Activated CD8-positive, alpha-beta memory T cell treated with anti-CD3 and anti-CD28 coated beads, Interleukin-2, amount 50 U/mL, for 1 hour (primary cell): Measurements from ENCODE around the gene POLD2.
"Not testable (repeated sequence)": the region's sequence is repeated elsewhere in the genome, so short reads cannot be mapped to it uniquely, and the experiment has no call there.

Experiments used
- DNase-seq: peaks from one replicate; pipeline ENCODE4 v3.0.0-alpha.2; 2020; ENCODE audit errors: extremely low read depth

POLD2 gene

DNA sequence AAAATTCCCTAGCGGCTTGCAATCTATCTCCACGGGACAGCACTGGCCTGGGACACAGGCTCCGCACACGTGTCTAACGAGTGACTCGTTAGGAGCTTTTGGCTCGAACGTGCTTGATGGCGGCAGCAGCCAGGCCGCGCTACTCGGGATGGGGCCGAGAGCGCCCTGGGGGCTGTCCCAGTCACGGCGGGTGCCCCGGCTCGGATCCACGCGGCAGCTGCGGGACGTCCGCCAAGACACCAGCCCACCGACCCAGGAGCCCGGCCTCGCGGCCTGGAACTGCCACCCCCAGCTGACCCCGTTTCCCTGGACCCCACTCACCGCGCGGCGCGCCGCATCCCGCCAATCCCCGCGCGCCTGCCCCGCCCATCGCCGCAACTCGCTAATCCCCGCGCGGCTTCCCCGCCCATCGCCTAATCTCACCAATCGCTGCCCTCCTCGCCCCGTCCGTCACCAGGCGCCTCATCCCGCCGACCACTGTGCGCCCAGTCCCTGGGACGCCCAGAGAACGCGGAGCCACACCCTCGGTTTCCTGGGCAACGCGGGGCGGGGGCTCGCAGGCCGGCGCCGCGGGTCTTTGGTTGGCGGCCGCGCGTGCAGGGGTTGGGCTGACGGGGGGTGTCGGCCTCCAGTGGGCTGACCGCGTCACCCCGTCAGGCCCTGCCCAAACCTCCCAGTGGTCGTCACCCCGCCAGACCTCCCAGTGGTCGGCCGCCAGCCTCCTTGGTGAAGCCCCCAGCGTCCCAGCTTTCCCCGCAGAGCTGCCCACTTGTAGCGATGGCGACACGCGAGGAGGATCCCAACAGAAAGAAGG lies at the start of gene POLD2:
Gene POLD2 (minus strand): TSS at position 359 of the 814 bp plus-strand sequence. CDS start 1,495 bp downstream, outside the sequence.
- peak; percentile 92 for DNase-seq

DNA sequence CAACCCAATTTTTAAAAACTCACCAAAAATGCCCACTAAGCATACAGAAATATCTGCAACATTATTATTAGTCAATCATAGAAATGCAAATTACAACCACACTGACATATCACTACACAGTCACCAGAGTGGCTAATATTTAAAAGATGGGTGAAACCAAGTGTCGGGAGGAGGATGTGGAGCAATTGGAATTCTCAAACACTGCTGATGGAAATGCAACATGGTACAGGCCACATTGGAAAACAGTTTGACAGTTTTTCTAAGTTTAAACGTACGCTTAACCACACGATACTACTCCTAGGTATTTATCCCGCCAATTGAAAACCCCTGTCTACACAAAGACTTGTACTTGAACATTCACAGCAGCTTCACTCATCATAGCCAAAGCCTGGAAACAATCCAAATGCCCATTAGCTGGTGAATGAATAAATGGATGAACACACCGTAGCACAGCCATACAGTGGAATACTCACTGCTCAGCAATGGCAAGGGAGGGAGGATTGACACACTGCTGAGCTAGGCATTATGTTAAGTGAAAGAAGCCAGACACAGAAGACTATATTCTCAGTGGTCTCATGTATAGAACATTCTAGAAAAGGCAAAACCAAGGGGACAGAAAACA lies 49.6 kb upstream of the POLD2 start:
- no peak for DNase-seq

DNA sequence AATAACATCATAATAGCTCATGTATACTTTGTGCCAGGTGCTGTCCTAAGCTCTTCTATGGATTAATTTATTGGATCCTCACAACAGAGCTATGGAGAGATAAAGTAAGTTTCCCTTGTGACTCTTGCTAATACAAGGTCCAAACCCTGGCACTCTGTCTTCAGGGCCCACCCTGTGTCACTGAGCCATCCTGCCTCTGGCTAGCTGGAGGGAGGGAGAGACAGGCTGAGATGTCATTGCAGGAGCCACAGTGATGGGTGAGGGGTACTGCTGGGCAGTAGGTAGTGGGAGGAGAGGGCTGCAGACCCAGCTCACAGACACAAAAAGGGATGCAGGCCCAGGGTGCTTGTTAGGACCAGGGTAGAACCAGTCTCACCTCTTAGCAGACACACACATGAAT lies 49.0 kb upstream of the POLD2 start:
- no peak for DNase-seq

DNA sequence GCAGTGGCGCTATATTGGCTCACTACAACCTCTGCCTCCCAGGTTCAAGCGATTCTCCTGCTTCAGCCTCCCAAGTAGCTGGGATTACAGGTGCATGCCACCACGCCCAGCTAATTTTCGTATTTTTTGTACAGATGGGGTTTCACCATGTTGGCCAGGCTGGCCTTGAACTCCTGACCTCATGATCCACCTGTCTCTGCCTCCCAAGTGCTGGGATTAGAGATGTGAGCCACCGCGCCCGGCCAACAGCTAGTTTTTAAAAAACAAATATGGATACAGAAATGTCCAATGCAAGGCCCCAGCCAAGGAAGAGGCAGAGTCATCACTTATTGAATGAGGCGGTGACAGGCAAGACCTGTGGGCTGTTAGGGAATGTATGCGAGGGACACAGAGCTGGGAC lies 48.6 kb upstream of the POLD2 start:
- not testable (repeated sequence) for DNase-seq

DNA sequence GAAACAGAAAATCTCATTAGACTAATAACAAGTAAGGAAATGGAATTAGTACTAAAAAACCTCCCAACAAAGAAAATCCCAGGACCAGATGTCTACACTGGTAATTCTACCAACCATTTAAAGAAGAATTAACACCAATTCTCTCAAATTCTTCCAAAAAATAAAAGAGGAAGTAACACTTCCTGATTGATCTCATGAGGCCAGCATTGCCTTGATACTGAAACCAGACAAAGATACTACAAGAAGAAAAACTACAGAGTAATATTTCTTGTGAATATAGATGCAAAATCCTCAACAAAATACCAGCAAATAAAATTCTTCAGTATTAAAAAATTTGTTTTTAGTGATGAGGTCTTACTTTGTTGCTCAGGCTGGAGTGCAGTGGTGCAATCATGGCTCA lies 44.6 kb upstream of the POLD2 start:
- DNase-seq = no peak

DNA sequence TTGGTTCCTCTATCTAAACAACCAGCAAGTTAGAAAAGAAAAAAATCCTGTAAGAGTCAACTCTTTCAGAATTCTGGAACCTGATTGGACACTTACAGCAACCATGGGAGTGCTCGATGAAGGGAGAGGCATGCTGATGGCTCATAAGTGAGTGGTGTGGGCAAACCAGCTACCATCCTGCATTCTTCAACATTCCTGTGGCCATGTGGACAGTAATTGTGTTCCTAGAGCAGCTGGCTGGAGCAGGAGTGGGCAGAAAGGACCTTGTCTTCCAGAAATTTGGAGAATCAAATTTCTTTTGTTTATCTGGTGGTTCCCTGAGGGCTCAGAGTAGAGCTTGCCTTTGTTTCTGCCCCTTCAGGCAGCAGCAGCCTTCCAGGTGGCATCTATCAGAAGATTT lies 40.2 kb upstream of the POLD2 start:
- DNase-seq = no peak

DNA sequence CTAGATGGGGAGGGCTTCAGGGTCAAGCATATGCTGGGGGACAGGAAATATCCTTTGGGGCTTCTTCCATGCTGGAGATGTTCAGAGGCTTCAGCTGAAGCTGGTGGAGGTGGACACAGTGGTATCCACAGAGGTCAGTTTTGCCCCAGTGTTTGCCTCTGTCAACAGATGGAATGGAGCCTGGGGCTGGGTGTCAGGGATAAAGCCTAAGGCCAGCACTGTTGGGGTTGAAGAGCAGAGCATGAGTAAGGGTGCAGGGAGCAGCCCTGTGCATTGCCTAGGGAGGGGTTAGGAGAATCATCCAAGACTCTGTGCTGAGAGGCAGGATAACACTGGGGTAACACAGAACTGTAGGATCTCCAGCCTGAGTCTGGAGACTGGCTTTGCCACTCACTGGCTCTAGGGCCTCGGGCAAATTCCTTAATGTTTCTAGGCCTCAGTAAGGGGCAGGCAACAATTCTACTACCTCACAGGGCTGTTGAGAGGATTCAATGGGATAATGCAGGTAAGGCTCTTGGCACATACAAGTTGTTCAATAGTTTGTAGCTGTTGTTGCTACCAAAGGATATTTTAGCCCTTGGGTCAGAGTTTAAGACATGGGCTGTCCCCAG lies 39.5 kb upstream of the POLD2 start:
- DNase-seq = no peak

DNA sequence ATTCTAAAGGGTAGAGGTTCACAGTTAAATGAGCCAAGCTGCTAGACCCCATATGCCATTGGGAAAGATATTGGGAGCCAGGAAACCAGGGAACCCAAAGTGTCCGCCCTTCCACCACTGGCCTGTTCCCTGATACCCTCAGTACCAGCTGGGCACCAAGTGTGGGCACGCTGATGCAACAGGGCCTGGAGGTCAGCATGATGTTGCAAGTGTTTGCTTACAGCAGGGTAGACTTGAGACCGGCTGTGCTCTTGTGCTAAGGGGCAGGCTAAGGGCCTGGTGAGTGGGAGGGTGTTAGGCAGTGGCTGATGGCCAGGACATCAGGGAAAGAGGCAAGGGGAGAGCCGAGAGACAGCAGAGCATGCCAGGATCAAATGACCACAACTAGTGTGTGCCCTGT lies 38.8 kb upstream of the POLD2 start:
- DNase-seq = no peak

DNA sequence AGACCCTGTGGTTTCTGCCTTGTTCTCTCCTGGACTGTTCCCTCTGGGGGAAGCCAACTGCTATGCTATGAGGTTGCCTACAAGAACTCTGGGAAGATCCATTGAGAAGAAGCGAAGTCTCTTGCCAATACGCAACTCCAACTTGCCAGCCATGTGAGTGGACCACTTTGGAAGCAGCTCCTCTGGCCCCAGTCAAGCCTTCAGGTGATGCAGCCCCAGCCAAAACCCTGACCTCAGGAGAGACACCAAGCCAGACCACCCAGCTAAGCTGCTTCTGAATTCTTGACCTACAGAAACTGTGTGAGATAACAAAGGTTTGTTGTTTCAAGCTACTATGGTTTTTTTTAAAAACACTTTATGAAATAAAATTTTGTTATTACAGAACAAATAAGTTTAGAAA lies 38.0 kb upstream of the POLD2 start:
- DNase-seq = no peak

DNA sequence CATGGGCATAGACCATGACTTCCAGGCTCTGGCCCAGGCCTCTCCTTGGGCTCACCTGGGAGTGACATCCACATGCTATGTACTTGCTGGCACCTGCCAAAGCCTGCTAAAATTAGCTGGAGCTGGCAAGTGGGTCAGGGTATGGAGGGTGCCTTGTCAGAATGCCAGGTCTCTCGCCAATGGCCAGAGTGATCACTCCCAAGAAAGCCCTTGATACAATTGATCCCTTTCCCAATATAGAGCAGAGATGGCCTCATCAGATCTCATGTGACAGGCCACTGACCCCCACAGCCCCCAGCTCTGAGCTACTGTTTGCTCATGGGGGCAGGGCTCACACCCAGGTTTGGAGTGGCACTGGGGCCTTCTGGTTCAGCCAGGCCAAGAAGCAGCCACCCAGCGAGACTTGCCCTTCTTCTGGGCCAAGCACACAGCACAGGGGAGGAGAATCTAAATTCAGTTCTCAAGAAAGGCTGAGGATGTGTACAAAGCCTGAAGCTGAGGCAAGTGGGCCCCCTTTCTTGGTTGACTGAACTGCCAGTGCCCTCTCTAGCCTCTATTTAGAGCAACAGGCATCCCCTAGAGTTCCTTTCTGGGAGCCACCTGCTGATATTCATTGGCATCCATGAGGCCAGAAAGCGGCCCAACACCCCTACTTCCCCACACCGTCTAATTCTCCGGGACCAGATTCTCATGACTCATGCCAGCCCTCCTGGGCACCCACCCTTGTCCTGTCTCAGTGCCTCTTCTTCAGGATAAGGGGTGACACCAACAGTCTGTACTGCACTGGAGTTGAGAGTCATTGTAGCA lies 36.7 kb upstream of the POLD2 start:
- no peak for DNase-seq

DNA sequence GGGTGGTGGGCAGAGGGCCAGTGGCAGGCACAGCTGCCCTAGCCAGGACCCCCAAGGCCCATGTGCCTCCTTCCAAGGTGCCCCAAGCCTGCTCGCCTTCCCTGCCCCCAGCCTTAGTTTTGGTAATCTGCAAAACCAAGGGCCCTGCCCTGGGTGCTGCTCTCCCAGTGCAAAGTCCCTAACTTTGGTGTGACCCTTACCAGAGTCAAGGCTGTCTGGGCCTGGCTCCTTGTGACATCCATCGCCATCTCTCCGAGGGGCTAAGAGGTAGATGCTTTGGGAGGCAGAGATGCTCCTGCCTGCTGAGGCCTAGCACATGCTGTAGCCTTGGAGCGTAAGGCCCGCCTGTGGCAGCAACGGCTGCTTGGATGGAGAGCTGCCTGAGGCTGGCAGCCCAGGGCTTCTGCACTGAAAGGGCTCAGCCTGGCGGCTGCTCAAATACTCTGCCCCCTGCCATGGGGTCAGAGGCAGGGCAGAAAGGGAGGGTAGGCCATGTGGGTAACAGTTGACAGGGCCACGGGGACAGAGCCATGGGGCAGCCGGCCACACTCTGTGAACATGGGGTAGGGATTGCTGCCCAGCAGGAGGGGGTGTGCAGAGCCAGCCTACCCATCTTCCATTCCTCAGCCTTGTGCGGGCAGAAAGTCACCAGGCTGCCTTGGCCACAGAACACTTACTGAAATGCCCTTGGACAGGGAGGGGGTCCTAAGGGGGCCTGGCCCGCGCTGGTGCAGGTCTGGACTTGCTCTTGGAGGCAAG lies 35.7 kb upstream of the POLD2 start:
- DNase-seq = no peak

DNA sequence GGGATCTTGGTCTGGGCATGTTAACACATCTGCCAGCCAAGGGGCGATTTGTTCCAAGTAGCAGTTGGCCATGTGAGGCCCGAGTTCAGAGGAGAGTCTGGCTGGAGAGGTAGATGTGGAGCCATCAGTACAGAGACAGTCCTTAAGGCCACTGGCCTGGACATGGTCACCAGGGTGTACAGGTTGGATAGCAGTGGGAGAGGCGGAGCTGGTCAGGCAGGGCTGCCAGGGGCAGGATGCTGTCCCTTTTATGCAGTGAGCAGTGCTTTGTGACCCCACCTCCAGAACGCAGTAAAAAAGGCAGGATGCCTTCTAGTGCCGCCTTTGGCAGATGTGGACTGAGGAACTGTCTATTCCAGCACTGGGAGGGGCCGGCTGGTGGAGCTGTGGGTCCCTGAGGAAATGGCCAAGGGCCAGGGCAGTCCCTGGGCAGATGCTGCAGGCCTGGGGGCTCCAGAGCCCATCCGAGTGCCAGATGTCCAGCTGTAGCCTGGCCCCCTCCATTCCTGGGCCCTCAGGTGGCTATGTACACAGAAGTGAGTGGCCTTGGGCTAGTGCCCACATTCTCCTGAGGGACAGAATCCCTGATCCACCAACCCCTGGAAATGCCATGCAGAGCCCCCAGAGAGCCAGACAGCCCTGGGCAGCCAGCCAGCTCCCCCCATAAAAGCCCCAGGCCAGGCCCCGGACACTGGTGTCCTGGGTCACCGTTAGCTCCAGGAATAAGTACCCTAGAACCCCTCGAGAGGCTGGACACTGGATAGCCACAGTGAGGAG lies 34.9 kb upstream of the POLD2 start:
- no peak for DNase-seq

DNA sequence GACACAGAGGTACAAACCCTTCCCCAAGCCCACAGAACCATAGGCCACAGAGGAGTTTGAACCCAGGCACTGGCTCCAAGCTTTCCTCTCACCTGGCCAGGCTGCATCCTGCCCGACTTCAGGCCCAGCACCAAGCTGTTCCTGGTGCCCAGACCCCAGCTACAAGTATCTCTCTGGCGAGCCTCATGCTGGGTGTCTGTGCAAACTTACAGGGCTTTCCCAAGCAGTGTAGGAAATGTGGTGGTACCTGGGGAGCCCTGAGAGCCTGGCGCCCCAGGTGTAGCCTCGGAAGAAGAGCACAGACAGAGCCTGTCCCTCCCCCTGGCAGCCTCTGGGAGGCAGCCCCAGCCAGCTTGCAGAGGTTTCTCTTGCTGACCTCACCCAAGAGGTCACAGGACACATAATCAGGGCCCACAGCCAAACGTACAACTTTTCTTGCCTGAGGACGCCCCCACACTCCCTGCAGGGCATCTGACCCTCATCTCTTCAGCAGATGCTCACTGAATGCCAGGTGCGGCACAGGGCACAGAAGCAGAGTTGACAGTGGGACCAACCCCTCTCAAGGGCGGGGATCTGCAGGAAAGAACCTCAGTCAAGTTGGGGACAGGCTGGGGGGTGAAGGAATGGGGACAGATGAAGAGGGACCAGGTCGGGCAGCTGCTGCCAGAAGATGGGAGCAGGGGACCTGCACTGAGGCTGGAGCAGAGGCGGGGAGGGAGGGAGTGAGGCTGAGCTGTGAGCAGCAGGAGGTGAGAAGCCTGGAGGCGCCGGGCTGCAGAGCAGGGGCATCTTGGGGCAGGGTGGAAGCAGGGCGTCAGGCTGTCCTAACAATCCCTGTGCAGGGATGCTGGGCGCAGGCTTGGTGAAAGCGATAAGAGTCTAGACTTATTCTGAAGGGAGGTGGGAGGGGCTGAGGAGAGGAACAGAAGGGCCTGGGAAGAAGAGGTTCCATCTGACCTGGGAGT lies 34.0 kb upstream of the POLD2 start:
- DNase-seq = no peak

DNA sequence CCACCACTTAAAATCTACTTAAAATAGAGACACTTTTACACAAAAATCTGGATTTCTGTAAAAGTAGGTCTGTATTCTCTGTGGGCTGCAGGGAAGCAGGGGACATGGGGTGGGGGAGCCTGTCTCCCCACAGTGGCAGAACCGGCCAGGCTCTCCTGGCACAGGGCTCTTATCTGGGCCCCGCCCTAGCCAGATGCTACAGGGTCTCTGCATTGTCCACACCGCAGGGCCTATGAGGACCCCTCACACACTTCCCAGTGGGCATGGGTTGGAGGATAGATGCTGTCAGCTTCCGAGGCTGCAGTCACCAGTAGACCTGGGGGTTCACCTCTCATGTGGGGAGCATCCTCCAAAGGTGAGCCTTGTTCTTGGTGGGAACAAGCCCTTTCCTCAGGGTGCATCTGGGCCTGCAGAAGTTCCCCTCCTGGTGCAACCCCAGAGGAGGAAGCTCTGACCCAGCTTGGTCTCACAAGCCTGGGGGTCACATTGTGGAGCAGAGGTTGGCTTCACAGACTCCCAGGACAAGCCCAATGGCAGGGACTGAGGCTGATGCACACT lies 33.2 kb upstream of the POLD2 start:
- no peak for DNase-seq

DNA sequence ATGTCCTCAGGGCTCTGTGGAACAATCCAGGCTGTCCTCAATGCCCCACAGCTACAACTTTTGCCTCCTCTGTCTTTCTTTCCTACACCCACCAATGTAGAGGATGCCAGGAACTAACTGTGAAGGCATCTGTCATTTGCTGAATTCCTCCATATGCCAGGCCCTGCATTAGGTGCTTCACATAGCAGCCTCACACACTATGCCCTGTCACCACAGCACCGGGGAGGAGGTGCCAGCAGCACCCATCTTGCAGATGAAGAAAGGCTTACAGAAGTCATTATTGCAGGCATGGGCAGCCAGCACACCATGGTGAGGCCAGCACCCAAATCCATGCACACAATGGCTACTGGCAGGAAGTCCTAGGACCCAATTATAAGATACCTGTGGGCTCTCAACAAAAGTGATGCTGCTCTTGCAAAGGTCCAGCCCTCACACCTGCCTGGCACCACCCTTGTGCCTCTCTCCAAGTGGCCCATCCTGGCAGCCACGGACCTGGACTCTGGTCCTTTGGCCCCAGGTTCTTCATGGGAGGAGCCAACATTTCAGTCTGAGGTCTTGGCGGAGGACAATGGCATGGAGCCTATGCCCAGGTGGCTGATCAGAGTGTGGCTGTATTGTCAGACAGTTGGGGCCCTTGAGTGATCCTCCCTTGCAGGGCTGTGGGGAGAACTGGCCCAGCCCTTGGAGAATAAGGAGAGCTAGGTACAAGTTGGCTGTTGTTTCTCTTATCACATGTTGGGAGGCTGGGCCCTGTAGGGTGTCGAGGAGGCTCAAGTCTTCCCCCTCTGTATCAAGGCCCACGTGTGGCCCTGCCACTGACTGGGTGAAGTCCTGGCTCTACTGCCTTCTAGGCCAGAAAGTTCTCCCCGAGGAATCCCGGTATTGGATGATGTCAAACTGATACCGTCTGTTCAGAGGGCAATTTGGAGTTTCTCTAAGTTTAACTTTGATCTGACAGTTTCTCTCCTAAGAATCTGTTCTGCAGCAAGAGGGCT lies 32.1 kb upstream of the POLD2 start:
- no peak for DNase-seq

DNA sequence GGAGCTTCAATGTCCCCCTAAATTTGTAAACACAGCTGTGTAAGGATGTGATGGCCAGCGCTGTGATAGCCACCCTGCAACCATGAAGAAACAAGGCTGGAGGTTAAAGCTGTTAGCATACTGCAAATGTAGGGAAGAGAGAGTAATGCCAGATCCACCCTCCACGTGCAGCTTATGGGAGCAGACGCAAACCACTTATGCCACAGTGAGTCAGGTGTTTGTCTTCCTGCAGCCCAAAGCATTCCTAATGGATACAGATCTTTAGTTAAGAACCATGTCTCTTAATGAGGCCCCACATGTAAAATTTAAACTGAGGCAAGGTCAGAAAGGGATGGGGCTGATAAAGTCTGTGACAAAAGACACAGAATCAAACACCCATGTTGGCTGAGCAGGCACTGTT lies 31.4 kb upstream of the POLD2 start:
- no peak for DNase-seq

DNA sequence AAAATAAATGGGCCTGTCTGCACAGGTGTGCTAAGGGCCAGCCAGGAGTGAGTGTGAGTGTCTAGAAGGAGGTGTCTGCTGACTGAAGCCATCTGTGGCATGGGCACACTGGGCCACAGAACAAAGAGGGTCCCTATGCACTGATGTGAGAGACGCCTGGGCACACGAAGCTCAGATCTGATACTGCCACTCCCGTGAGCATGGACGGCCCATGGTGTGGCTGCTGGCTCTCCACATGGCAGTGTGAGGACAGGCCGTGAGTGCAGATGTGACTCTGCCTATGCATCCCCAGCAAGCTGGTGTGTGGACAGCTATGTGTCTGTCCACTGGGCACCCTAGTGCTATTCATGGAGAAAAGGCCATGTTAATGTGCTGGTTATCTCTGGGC lies 30.6 kb upstream of the POLD2 start:
- DNase-seq = no peak
